H1 (cell line): ENCODE data around the gene USP9Y. TPM values are rescaled to one million over a fixed set of nuclear protein-coding genes. Genes with fewer than 3 reads are reported as not detected.

Experiments used
- CTCF ChIA-PET: fragments of 300-600 bp; sonication (Branson Sonifier 250); formaldehyde crosslinking; loops from one replicate; lab custom pipeline; 2021; ENCODE audit not compliant: partially characterized antibody; lab: Charles Lee
- POLR2A ChIA-PET: fragments of 300-600 bp; sonication (Branson Sonifier 250); formaldehyde crosslinking; loops from one replicate; lab custom pipeline; 2021; ENCODE audit warnings: inconsistent platforms; ENCODE audit not compliant: partially characterized antibody; lab: Charles Lee
- DNase-seq, 2 experiments: peaks; one replicate each; pipeline versions ENCODE4 v3.0.0 to v3.0.0-alpha.2; 2010 to 2022; ENCODE audit warnings: low spot score in 2 of 2, low read depth in 1 of 2, mixed read lengths in 1 of 2
- FAIRE-seq: peaks from 2 replicates; lab custom pipeline; 2011; peaks lifted over from hg19 to GRCh38; lab: Jason Lieb, UNC
- H2AFZ ChIP-seq: 2 replicates; pipeline ENCODE4 v1.8.1; 2012; ENCODE audit warnings: low read length, inconsistent platforms
- H2AK5ac ChIP-seq: 2 replicates; pipeline ENCODE4 v1.6.1; 2013; ENCODE audit warnings: low read depth, low read length
- H2BK120ac ChIP-seq: replicated peaks from 2 replicates; pipeline ENCODE3; 2013; ENCODE audit warnings: low read depth, low read length, inconsistent platforms
- H2BK12ac ChIP-seq: 2 replicates; pipeline ENCODE4 v1.6.1; 2013; ENCODE audit warnings: low read depth, low read length
- H2BK15ac ChIP-seq: 2 replicates; pipeline ENCODE4 v1.6.1; 2013; ENCODE audit warnings: low read length
- H2BK20ac ChIP-seq: 2 replicates; pipeline ENCODE4 v1.6.1; 2013; ENCODE audit warnings: low read length
- H2BK5ac ChIP-seq: 2 replicates; pipeline ENCODE4 v1.6.1; 2013; ENCODE audit warnings: low read depth, low read length
- H3K14ac ChIP-seq: 2 replicates; pipeline ENCODE4 v1.6.1; 2013; ENCODE audit warnings: inconsistent platforms; ENCODE audit not compliant: insufficient read length
- H3K18ac ChIP-seq: 2 replicates; pipeline ENCODE4 v1.6.1; 2013; ENCODE audit warnings: low read length; ENCODE audit errors: extremely low read depth
- H3K23ac ChIP-seq: 2 replicates; pipeline ENCODE4 v1.6.1; 2013; ENCODE audit warnings: inconsistent platforms; ENCODE audit not compliant: insufficient read length
- H3K23me2 ChIP-seq: 2 replicates; pipeline ENCODE4 v1.6.1; 2013; ENCODE audit warnings: low read depth, low read length
- H3K27ac ChIP-seq: 2 replicates; pipeline ENCODE4 v1.6.1; 2011; ENCODE audit warnings: low read depth, low read length, inconsistent platforms
- H3K27me3 ChIP-seq, 4 experiments: replicated peaks in 1 of 4; 1 replicate in 1 of 4; 2 replicates in 3 of 4; pipeline versions ENCODE4 v1.6.1 to v1.8.1; 2011 to 2013; ENCODE audit warnings: low read length in 3 of 4, mild to moderate bottlenecking in 3 of 4, inconsistent platforms in 2 of 4, mixed read lengths in 2 of 4, moderate library complexity in 1 of 4; ENCODE audit not compliant: control insufficient read depth in 3 of 4, insufficient read depth in 3 of 4; ENCODE audit errors: extremely low read depth in 1 of 4
- H3K36me3 ChIP-seq, 4 experiments: 2 replicates each; pipeline versions ENCODE4 v1.6.1 to v1.8.1; 2011 to 2013; ENCODE audit warnings: mild to moderate bottlenecking in 4 of 4, low read length in 3 of 4, moderate library complexity in 2 of 4, control low read depth in 1 of 4, inconsistent platforms in 1 of 4; ENCODE audit not compliant: insufficient read depth in 4 of 4, control insufficient read depth in 2 of 4
- H3K4ac ChIP-seq: replicated peaks from 2 replicates; pipeline ENCODE3; 2013; ENCODE audit warnings: low read length, low read depth, mixed read lengths, inconsistent platforms; ENCODE audit not compliant: insufficient read length
- H3K4me1 ChIP-seq, 4 experiments: replicated peaks in 1 of 4; 1 replicate in 1 of 4; 2 replicates in 3 of 4; pipeline versions ENCODE4 v1.6.1 to v1.8.1; 2011 to 2013; ENCODE audit warnings: low read length in 3 of 4, inconsistent platforms in 2 of 4, mixed read lengths in 1 of 4; ENCODE audit not compliant: insufficient read depth in 4 of 4, control insufficient read depth in 3 of 4
- H3K4me2 ChIP-seq, 2 experiments: 2 replicates each; pipeline versions ENCODE4 v1.6.1 to v1.8.1; 2011 to 2013; ENCODE audit warnings: low read depth in 2 of 2, low read length in 2 of 2, control low read depth in 1 of 2, inconsistent platforms in 1 of 2, mild to moderate bottlenecking in 1 of 2; ENCODE audit not compliant: insufficient read depth in 1 of 2
- H3K4me3 ChIP-seq, 4 experiments: fragments of 200-600, 300-600 bp in 1 of 4; sonication (generic), shearing (Covaris generic), sonication (Bioruptor Twin) in 1 of 4; 2 replicates each; pipeline versions ENCODE4 v1.5.1 to v1.8.1; 2011 to 2016; ENCODE audit warnings: low read length in 4 of 4, low read depth in 3 of 4, control low read depth in 2 of 4, inconsistent platforms in 2 of 4, mild to moderate bottlenecking in 2 of 4, mixed read lengths in 1 of 4, moderate library complexity in 1 of 4; ENCODE audit not compliant: insufficient read depth in 2 of 4; ENCODE audit errors: extremely low read depth in 1 of 4
- H3K56ac ChIP-seq: replicated peaks from 2 replicates; pipeline ENCODE3; 2013; ENCODE audit warnings: low read depth, mild to moderate bottlenecking, mixed read lengths, low read length, inconsistent platforms; ENCODE audit not compliant: insufficient read length
- H3K79me1 ChIP-seq: 2 replicates; pipeline ENCODE4 v1.6.1; 2013; ENCODE audit warnings: low read depth, low read length, control low read depth
- H3K79me2 ChIP-seq, 2 experiments: 2 replicates each; pipeline versions ENCODE4 v1.6.1 to v1.8.1; 2012 to 2013; ENCODE audit warnings: low read length in 2 of 2, mild to moderate bottlenecking in 2 of 2, inconsistent platforms in 1 of 2; ENCODE audit not compliant: insufficient read depth in 2 of 2, control insufficient read depth in 1 of 2
- H3K9ac ChIP-seq, 4 experiments: replicated peaks in 1 of 4; 1 replicate in 1 of 4; 2 replicates in 3 of 4; pipeline versions ENCODE4 v1.6.1 to v1.8.1; 2011 to 2013; ENCODE audit warnings: low read depth in 3 of 4, low read length in 3 of 4, control low read depth in 2 of 4, mild to moderate bottlenecking in 2 of 4, moderate library complexity in 2 of 4, inconsistent platforms in 1 of 4; ENCODE audit errors: extremely low read depth in 1 of 4
- H3K9me3 ChIP-seq, 2 experiments: 2 replicates each; pipeline versions ENCODE4 v1.6.1 to v1.8.1; 2012 to 2013; ENCODE audit warnings: mild to moderate bottlenecking in 2 of 2, moderate library complexity in 2 of 2, control low read depth in 1 of 2, inconsistent platforms in 1 of 2, low read depth in 1 of 2, low read length in 1 of 2, mixed read lengths in 1 of 2; ENCODE audit not compliant: insufficient read depth in 2 of 2
- H4K20me1 ChIP-seq, 2 experiments: replicated peaks in 1 of 2; 2 replicates each; pipeline versions ENCODE3 to v1.8.1; 2011 to 2013; ENCODE audit warnings: inconsistent platforms in 2 of 2, low read length in 2 of 2, mild to moderate bottlenecking in 1 of 2; ENCODE audit not compliant: insufficient read depth in 2 of 2, control insufficient read depth in 1 of 2
- H4K5ac ChIP-seq: 2 replicates; pipeline ENCODE4 v1.6.1; 2013; ENCODE audit warnings: low read length, low read depth, mixed read lengths, inconsistent platforms; ENCODE audit not compliant: insufficient read length
- H4K8ac ChIP-seq: 2 replicates; pipeline ENCODE4 v1.8.0; 2013; ENCODE audit warnings: mild to moderate bottlenecking, moderate library complexity, low read length, inconsistent platforms; ENCODE audit not compliant: insufficient read depth; ENCODE audit errors: extremely low read depth
- H4K91ac ChIP-seq: replicated peaks from 2 replicates; pipeline ENCODE3; 2013; ENCODE audit warnings: low read length, mixed read lengths, inconsistent platforms; ENCODE audit not compliant: insufficient read length
- EP300 ChIP-seq, 2 experiments: IDR thresholded peaks; 1 replicate in 1 of 2; 2 replicates in 1 of 2; pipeline ENCODE4 v1.6.1; 2011 to 2012; ENCODE audit warnings: low read depth in 2 of 2, low read length in 2 of 2, mild to moderate bottlenecking in 2 of 2, borderline replicate concordance in 1 of 2, inconsistent platforms in 1 of 2, moderate library complexity in 1 of 2
- RNF2 ChIP-seq: fragments of 200-900, 300-1000 bp; sonication (generic); IDR thresholded peaks from 2 replicates; pipeline ENCODE4 v1.7.1; 2016; ENCODE audit warnings: borderline replicate concordance, low read depth, mild to moderate bottlenecking, antibody characterized with exemption, low read length; ENCODE audit not compliant: poor library complexity, severe bottlenecking; ENCODE audit errors: missing control alignments
- WGBS, 2 experiments: shearing (Covaris generic) in 1 of 2; methylation state at CpG; one replicate each; pipeline versions ENCODE4 v1.1.6 to v1.1.7; 2013 to 2015; ENCODE audit warnings: low lambda C conversion rate in 2 of 2, mixed read lengths in 2 of 2, inconsistent platforms in 1 of 2, low coverage in 1 of 2, missing lambda C conversion rate in 1 of 2; ENCODE audit not compliant: insufficient replicate concordance in 2 of 2, insufficient coverage in 1 of 2, insufficient read length in 1 of 2; ENCODE audit errors: extremely low coverage in 1 of 2, missing lambda C conversion rate in 1 of 2; 5-methylcytosine and 5-hydroxymethylcytosine counted together
- polyA plus RNA-seq, 7 experiments: library from polyadenylated mRNA; depleted of rRNA in 3 of 7; stranded (reverse) in 5 of 7; unstranded in 2 of 7; fragments of >200 nt in 5 of 7; fragments of 200-250 nt in 2 of 7; gene quantifications; 1 replicate in 5 of 7; 2 replicates in 1 of 7; 4 replicates in 1 of 7; pipeline versions ENCODE4 v1.2.1 to v1.2.3, GENCODE V29; 2011 to 2013; ENCODE audit warnings: missing spikeins in 2 of 7, mixed read lengths in 2 of 7
- total RNA-seq: library from RNA; stranded (reverse); fragmentation: NEBNext Ultra II Directional; extraction: Animal tissue kit (Norgen Biotek cat#: 25700); gene quantifications from 2 replicates; pipeline ENCODE4 v1.2.1, GENCODE V29; 2021

Gene USP9Y
- total and polyA plus RNA-seq, 2 of the 8 experiments (the other 6 are each of a cell fraction or from before 2014, with no cell fraction given), result 28.3 to 34.1 TPM

GRCh38 chrY:12700087-12700486 is 944 bp upstream of the USP9Y start:
- no peak overlapping the region for H2BK120ac ChIP-seq
- H4K8ac ChIP-seq, result no peak overlapping the region
- FAIRE-seq, result no peak
- no peaks in the 10 kb centered on the region for H3K23me2 ChIP-seq
- no peak overlapping the region for H3K18ac ChIP-seq
- no peak overlapping the region for H4K91ac ChIP-seq
- no peak overlapping the region for H3K4me3 ChIP-seq
- POLR2A ChIA-PET, result no interaction called here
- no peak overlapping the region for H2BK5ac ChIP-seq
- H3K79me1 ChIP-seq, result no peaks in the 10 kb centered on the region
- no peak for TF ChIP-seq EP300 (IDR thresholded peaks at IDR 0.05; ENCODE audit: borderline replicate concordance in 1 of 2, low read depth in 2 of 2, low read length in 2 of 2)
- TF ChIP-seq RNF2, result no peak
- no peak overlapping the region for H3K4me2 ChIP-seq
- H2AK5ac ChIP-seq, result no peak overlapping the region
- H4K20me1 ChIP-seq, result no peaks in the 10 kb centered on the region
- peaks cover 9 to 12% of the 10 kb centered on the region in 2 experiments; a peak in 3 of 4 replicates for H3K9me3 ChIP-seq
- no peak overlapping the region for H3K56ac ChIP-seq
- no peak overlapping the region for H3K9ac ChIP-seq
- H2AFZ ChIP-seq, result no peak overlapping the region
- H2BK15ac ChIP-seq, result no peak overlapping the region
- no peak overlapping the region for H3K4ac ChIP-seq
- no peak overlapping the region for H4K5ac ChIP-seq
- peaks cover 0 to 41% of the 10 kb centered on the region in 2 experiments; a peak in 2 of 4 replicates for H3K79me2 ChIP-seq
- 0 out of 7 replicates have a peak, but pooled peaks cover 0 to 2% (median 0%) of the 10 kb centered on the region in 4 experiments for H3K4me1 ChIP-seq
- H3K23ac ChIP-seq, result no peak overlapping the region
- H2BK20ac ChIP-seq, result no peak overlapping the region
- peaks cover 0 to 34% (median 12%) of the 10 kb centered on the region in 4 experiments; a peak in 4 of 8 replicates for H3K36me3 ChIP-seq
- H2BK12ac ChIP-seq, result no peak overlapping the region
- CTCF ChIA-PET, result no interaction called here
- WGBS, 2 experiments, result 89% methylated on average over 2 of the region's 2 CpGs; no CpG with 5 or more reads in 1 of the 2 experiments
- no peak overlapping the region for H3K27ac ChIP-seq
- H3K27me3 ChIP-seq, result no peaks in the 10 kb centered on the region
- no peak overlapping the region for H3K14ac ChIP-seq
- DNase-seq, result no peak
